ENCODE data around the gene NFATC3. TPM values are rescaled to one million over a fixed set of nuclear protein-coding genes. Genes with fewer than 3 reads are reported as not detected.

Gene NFATC3
- total and polyA plus RNA-seq, 12 donors, result 6.3 to 32.9 (median 23.4) TPM

DNA sequence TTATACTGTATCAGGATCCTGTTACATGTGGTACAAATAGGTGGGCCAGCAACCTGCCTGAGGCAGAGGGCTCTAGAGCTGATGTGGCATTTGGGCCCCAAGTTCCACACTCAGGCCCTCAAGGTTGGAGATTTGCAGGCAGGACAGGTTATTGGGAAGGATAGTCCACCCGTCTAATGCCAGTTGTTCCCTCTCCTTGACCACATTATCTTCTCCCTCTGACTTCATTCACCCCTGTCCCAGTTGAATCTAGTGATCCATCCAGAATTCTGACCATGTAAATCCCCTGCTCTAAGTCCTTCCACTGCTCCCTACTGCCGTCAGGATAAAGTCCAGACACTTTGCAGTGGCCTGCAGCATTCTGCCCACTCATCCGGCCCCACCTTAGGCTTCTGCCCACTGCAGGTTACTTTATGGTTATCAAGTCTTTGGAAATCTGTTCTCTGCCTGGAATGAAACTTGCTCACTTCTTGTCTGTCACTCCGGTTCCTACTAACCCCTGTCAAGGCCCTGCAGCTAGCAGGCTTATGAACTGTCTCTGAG, 1.9 kb upstream of the NFATC3 start:
- no peak overlapping the region for H3K4me3 ChIP-seq
- H3K4me1 ChIP-seq, result peaks cover 16 to 85% (median 69%) of the 10 kb centered on the region in 9 donors

GRCh38 chr16:68083861-68084503, 1.2 kb upstream of the NFATC3 start:
- 40 to 41% methylated on average over 21 of the region's 21 CpGs for WGBS, 2 donors
- peak in 3 of 8 donors; percentile 0 to 19 (median 1) for ATAC-seq
- Histone ChIP-seq H3K4me3 (peak overlapping the region in 9 of 10 donors; percentile 58 to 93 (median 86)), H3K27ac (peak overlapping the region; percentile 94 to 100 (median 98)), H3K36me3 (peaks cover 0 to under 1% (median 0%) of the 10 kb centered on the region in 9 donors), H3K27me3 (no peaks in the 10 kb centered on the region), H3K4me1 (peaks cover 16 to 85% (median 68%) of the 10 kb centered on the region in 9 donors), H3K9me3 (no peaks in the 10 kb centered on the region)
- peak in 2 of 9 donors; percentile 5 to 8 for TF ChIP-seq CTCF (IDR thresholded peaks at IDR 0.05)
- no peak for DNase-seq
- intact Hi-C loops (cut with DNase I), result loop anchor here in 1 of 10 donors (10.0 kb wide), 1 partner anchor 151 kb away; the partner anchor contains the start of gene ESRP2

More for the DNA sequence above, 1.9 kb upstream of the NFATC3 start:
- Histone ChIP-seq H3K27me3 (no peaks in the 10 kb centered on the region), H3K9me3 (no peaks in the 10 kb centered on the region), H3K27ac (peak overlapping the region in 8 of 10 donors; percentile 94 to 100 (median 99)), H3K36me3 (peaks cover 0 to 7% (median 0%) of the 10 kb centered on the region in 9 donors)
- WGBS, 2 donors, result 91 to 92% methylated on average over 4 of the region's 4 CpGs
- no peak for TF ChIP-seq CTCF (IDR thresholded peaks at IDR 0.05)
- no peak for ATAC-seq
- intact Hi-C loops (cut with DNase I), result loop anchor here in 1 of 10 donors (10.0 kb wide), 1 partner anchor 151 kb away; the partner anchor contains the start of gene ESRP2
- DNase-seq, result no peak

DNA sequence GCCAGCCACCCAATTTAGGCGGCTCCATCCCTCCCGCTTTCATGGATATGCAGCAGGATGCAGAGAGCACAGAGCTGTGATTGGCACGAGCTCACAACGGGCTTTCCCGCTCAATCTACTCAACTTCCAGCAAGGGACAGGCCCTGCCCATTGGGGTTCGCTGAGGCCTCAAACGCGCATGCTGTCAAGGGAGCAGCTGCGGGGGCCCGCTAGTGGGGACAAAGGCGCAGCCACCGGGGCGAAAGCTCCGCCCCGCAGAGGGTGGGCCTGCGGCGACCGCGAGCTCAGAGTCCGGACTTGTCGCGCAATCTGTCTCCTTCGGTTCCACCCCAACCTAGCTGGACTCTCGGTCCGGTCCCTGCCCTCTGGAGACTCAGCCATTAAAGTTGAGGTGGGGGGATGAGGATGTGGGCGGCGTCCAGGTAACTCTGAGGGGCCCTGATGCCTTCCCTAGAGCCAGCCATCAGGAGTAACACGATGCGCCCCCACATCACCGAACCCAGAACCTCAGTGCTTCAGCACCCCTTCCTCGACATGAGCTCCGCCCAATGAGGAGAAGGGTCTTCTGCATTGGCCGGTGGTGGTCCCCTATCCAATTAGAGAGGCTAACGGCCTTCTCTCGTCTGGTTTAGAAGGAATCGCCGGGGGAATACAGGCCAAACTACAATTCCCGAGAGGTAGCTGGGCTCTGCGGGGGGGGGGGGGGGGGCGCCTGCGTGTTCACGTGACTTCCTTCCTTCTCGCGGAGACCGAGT, 489 bp upstream of the NFATC3 start:
- peaks cover 14 to 85% (median 65%) of the 10 kb centered on the region in 9 donors for H3K4me1 ChIP-seq
- peak overlapping the region; percentile 36 to 93 (median 78) for H3K4me3 ChIP-seq
- intact Hi-C loops (cut with DNase I), result loop anchor here in 2 of 10 donors (5.0 to 10.0 kb wide), 2 partner anchors 143 to 150 kb away; partner anchors contain the start of gene ESRP2 (in 1 of the 2)
- H3K27me3 ChIP-seq, result no peaks in the 10 kb centered on the region
- 0 to 1% methylated on average over 38 to 45 of the region's 45 CpGs for WGBS, 2 donors
- H3K36me3 ChIP-seq, result no peaks in the 10 kb centered on the region
- peak overlapping the region; percentile 94 to 100 (median 98) for H3K27ac ChIP-seq
- DNase-seq (peak; percentile 92 to 93), ATAC-seq (peak; percentile 73 to 92 (median 86))
- peak in 5 of 9 donors; percentile 24 to 49 (median 28) for TF ChIP-seq CTCF (IDR thresholded peaks at IDR 0.05)
- no peaks in the 10 kb centered on the region for H3K9me3 ChIP-seq

DNA sequence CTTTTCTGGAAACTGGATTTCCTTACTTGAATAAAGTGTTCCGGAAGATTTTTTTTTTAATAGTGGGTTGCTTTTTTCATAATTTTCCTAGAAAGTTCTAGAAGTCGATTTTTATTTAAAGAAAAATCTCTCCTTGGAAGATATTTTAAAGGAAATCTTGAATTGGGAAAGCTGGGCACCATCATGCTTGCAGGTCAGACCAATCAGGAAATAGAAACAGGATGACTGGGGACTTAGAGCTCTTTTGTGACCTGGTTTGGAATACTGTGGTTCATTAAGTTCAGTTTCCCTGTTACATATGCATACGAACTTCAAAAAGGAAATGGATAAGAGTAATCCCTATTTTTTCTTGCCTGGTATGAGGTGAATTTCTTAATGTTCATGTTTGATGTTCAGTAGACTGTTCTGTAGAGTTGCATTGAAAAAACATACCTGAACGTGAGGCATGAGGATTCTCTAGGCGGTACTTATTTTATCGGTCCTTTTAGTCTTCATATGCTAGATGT, 1.2 kb downstream of the NFATC3 start:
- H3K27ac ChIP-seq, result peak overlapping the region; percentile 73 to 100 (median 96)
- intact Hi-C loops (cut with DNase I), result loop anchor here in 2 of 10 donors (5.0 to 10.0 kb wide), 2 partner anchors 141 to 148 kb away; partner anchors contain the start of gene ESRP2 (in 1 of the 2)
- WGBS, 2 donors, result 1 to 2% methylated on average over 6 of the region's 6 CpGs
- peaks cover 6 to 85% (median 60%) of the 10 kb centered on the region in 9 donors for H3K4me1 ChIP-seq
- no peaks in the 10 kb centered on the region for H3K9me3 ChIP-seq
- no peaks in the 10 kb centered on the region for H3K27me3 ChIP-seq
- ATAC-seq (no peak), DNase-seq (no peak)
- H3K36me3 ChIP-seq, result no peaks in the 10 kb centered on the region
- H3K4me3 ChIP-seq, result peak overlapping the region; percentile 84 to 93 (median 90)
- TF ChIP-seq CTCF (IDR thresholded peaks at IDR 0.05), result no peak

Data from heart right ventricle (tissue), 16 donors.